GM23338 (cell line): ENCODE data around the gene CLSTN2. TPM values are rescaled to one million over a fixed set of nuclear protein-coding genes. Genes with fewer than 3 reads are reported as not detected.

Experiments used
- ATAC-seq: fragments of 200-7000 bp; cut with Tn5 transposase; 3 replicates; pipeline ENCODE4 v1.9.1; 2020
- DNase-seq: peaks from one replicate; pipeline ENCODE4 v3.0.0-alpha.2; 2015; ENCODE audit warnings: low spot score
- H2AFZ ChIP-seq: fragments of 200-600 bp; sonication (generic); 2 replicates; pipeline ENCODE4 v1.8.0; 2016; ENCODE audit warnings: antibody characterized with exemption, mild to moderate bottlenecking, moderate library complexity
- H3F3A ChIP-seq: fragments of 200-600 bp; sonication (generic); replicated peaks from 2 replicates; pipeline ENCODE4 v1.8.0; 2017; ENCODE audit warnings: antibody characterized with exemption, mixed run types, low read depth
- H3K27ac ChIP-seq: fragments of 200-600 bp; sonication (generic); 2 replicates; pipeline ENCODE4 v1.6.1; 2016; ENCODE audit warnings: low read depth
- H3K27me3 ChIP-seq: fragments of 200-600 bp; sonication (generic); 2 replicates; pipeline ENCODE4 v1.8.0; 2016; ENCODE audit warnings: mild to moderate bottlenecking, mixed run types, moderate library complexity; ENCODE audit not compliant: insufficient read depth
- H3K36me3 ChIP-seq: fragments of 200-600 bp; sonication (generic); 2 replicates; pipeline ENCODE4 v1.8.0; 2016; ENCODE audit warnings: mild to moderate bottlenecking; ENCODE audit not compliant: insufficient read depth
- H3K4me1 ChIP-seq: fragments of 200-600 bp; sonication (generic); 2 replicates; pipeline ENCODE4 v1.8.0; 2016; ENCODE audit warnings: mild to moderate bottlenecking, moderate library complexity; ENCODE audit not compliant: insufficient read depth
- H3K4me2 ChIP-seq: fragments of 200-600 bp; sonication (generic); 2 replicates; pipeline ENCODE4 v1.7.1; 2017; ENCODE audit warnings: mixed run types
- H3K4me3 ChIP-seq: fragments of 200-600 bp; sonication (generic); 2 replicates; pipeline ENCODE4 v1.6.1; 2016; ENCODE audit warnings: mixed run types
- H3K79me2 ChIP-seq: fragments of 200-600 bp; sonication (generic); replicated peaks from 2 replicates; pipeline ENCODE4 v1.8.0; 2017; ENCODE audit warnings: mild to moderate bottlenecking; ENCODE audit not compliant: insufficient read depth
- H3K9me2 ChIP-seq: fragments of 200-600 bp; sonication (generic); 2 replicates; pipeline ENCODE4 v1.8.0; 2017; ENCODE audit not compliant: insufficient read depth
- H4K20me1 ChIP-seq: fragments of 200-600 bp; sonication (generic); replicated peaks from 2 replicates; pipeline ENCODE4 v1.8.0; 2017; ENCODE audit warnings: mild to moderate bottlenecking; ENCODE audit not compliant: insufficient read depth
- H3K27ac Mint-ChIP-seq: 2 replicates; pipeline ENCODE4 v1.8.0; 2020; ENCODE audit warnings: inconsistent platforms, mild to moderate bottlenecking, moderate library complexity, mixed read lengths
- H3K27me3 Mint-ChIP-seq: 3 replicates; pipeline ENCODE4 v1.8.0; 2022; ENCODE audit warnings: low read depth, mild to moderate bottlenecking, moderate library complexity, mixed read lengths, inconsistent platforms; ENCODE audit not compliant: insufficient read depth, poor library complexity
- H3K36me3 Mint-ChIP-seq: 3 replicates; pipeline ENCODE4 v1.8.0; 2021; ENCODE audit warnings: low read depth, mild to moderate bottlenecking, inconsistent platforms, moderate library complexity, mixed read lengths
- H3K4me1 Mint-ChIP-seq: 3 replicates; pipeline ENCODE4 v1.8.0; 2020; ENCODE audit warnings: mild to moderate bottlenecking, inconsistent platforms, mixed read lengths
- H3K4me3 Mint-ChIP-seq: 3 replicates; pipeline ENCODE4 v1.8.0; 2021; ENCODE audit warnings: moderate library complexity, mild to moderate bottlenecking, inconsistent platforms, mixed read lengths
- H3K9me3 Mint-ChIP-seq: 3 replicates; pipeline ENCODE4 v1.8.0; 2020; ENCODE audit warnings: moderate library complexity, mild to moderate bottlenecking, inconsistent platforms, mixed read lengths
- ETS1 ChIP-seq: IDR thresholded peaks from 2 replicates; pipeline ENCODE4 v1.6.1; 2016; ENCODE audit warnings: antibody characterized with exemption
- EZH2 ChIP-seq: fragments of 200-600 bp; sonication (generic); IDR thresholded peaks from one replicate; pipeline ENCODE4 v1.8.0; 2017; ENCODE audit warnings: antibody characterized with exemption, mild to moderate bottlenecking, low read depth; ENCODE audit not compliant: unreplicated experiment
- EZH2phosphoT487 ChIP-seq: fragments of 200-600 bp; sonication (generic); IDR thresholded peaks from one replicate; pipeline ENCODE4 v1.8.1; 2018; ENCODE audit warnings: antibody characterized with exemption; ENCODE audit not compliant: unreplicated experiment
- POLR2AphosphoS5 ChIP-seq: IDR thresholded peaks from 2 replicates; pipeline ENCODE4 v1.6.1; 2016; ENCODE audit warnings: antibody characterized with exemption, low read depth
- ZNF114 ChIP-seq: fragments of 250-450 bp; sonication (Bioruptor Pico); IDR thresholded peaks from 2 replicates; pipeline ENCODE4 v1.5.0; 2020; ENCODE audit warnings: mild to moderate bottlenecking, moderate library complexity
- ZNF331 ChIP-seq: fragments of 250-450 bp; sonication (Bioruptor Pico); IDR thresholded peaks from 2 replicates; pipeline ENCODE4 v1.5.0; 2020; ENCODE audit warnings: low read depth, mild to moderate bottlenecking, moderate library complexity
- ZNF462 ChIP-seq: fragments of 250-450 bp; sonication (Bioruptor Pico); IDR thresholded peaks from 2 replicates; pipeline ENCODE4 v1.5.0; 2020; ENCODE audit warnings: mild to moderate bottlenecking, moderate library complexity
- polyA plus RNA-seq: library from polyadenylated mRNA; unstranded; fragments of >200 nt; fragmentation: Nextera tagmentation; extraction: Ambion mirVana; gene quantifications from 2 replicates; pipeline ENCODE4 v1.2.1, GENCODE V29; 2016
- total RNA-seq: library from RNA; depleted of rRNA; stranded (reverse); fragments of >200 nt; shearing (Covaris generic); gene quantifications from 2 replicates; pipeline ENCODE4 v1.2.3, GENCODE V29; 2014

The CLSTN2 gene
- total and polyA plus RNA-seq, 2 experiments from 2014 or later = 0.11 to 0.83 TPM

- no peak for TF ChIP-seq ZNF462 (CRISPR knock-in tag)
- TF ChIP-seq ZNF331 (CRISPR knock-in tag) = no peak
- no peak for TF ChIP-seq EZH2
- no peak for TF ChIP-seq ETS1
- TF ChIP-seq ZNF114 = no peak
- TF ChIP-seq EZH2phosphoT487 = no peak
These were observed 118.8 kb downstream of the CLSTN2 start (continued) for GRCh38 chr3:140053794-140054193.

GRCh38 chr3:140055092-140055791, 120.3 kb downstream of the CLSTN2 start:
- H3K27ac ChIP-seq = no peak overlapping the region
- no peaks in the 10 kb centered on the region for H3K27me3 ChIP-seq
- H3K4me2 ChIP-seq = no peak overlapping the region
- peaks cover 4% of the 10 kb centered on the region; the same call in 1 of the 2 replicates for H3K9me2 ChIP-seq
- no peaks in the 10 kb centered on the region for H4K20me1 ChIP-seq
- TF ChIP-seq ZNF114 (no peak), POLR2AphosphoS5 (no peak)
- Mint-ChIP-seq H3K27ac (no peak overlapping the region), H3K4me3 (no peak overlapping the region), H3K9me3 (no peaks in the 10 kb centered on the region), H3K27me3 (peaks cover 7% of the 10 kb centered on the region), H3K4me1 (peaks cover 3% of the 10 kb centered on the region; the same call in 2 of the 3 replicates), H3K36me3 (no peaks in the 10 kb centered on the region)
- H3K4me3 ChIP-seq = no peak overlapping the region
- H3K4me1 ChIP-seq = no peaks in the 10 kb centered on the region
- no peaks in the 10 kb centered on the region for H3K36me3 ChIP-seq
- H3F3A ChIP-seq = no peaks in the 10 kb centered on the region
- ATAC-seq = no peak
- no peaks in the 10 kb centered on the region for H3K79me2 ChIP-seq
- H2AFZ ChIP-seq = peak overlapping the region; percentile 47
- DNase-seq = no peak
